Measurements from ENCODE around the gene GIT2. TPM values are rescaled to one million over a fixed set of nuclear protein-coding genes. Genes with fewer than 3 reads are reported as not detected.
A peak's percentile ranks its signal among the peaks of the same experiment; 100 is the strongest.

The GIT2 gene
- total and polyA plus RNA-seq, 9 donors, result 17.4 to 58.8 (median 43.7) TPM

GRCh38 chr12:109952873-109953272, 43.3 kb downstream of the GIT2 start:
- TF ChIP-seq CTCF (IDR thresholded peaks at IDR 0.05), result no peak
- TF ChIP-seq EP300 (IDR thresholded peaks at IDR 0.05), result no peak
- no peak for TF ChIP-seq POLR2A (IDR thresholded peaks at IDR 0.05)
- H3K27me3 ChIP-seq, result no peaks in the 10 kb centered on the region
- no peak for DNase-seq
- H3K4me3 ChIP-seq, result no peak overlapping the region
- intact Hi-C loops (cut with DNase I), result no loop called here
- H3K36me3 ChIP-seq, result no peaks in the 10 kb centered on the region
- H3K27ac ChIP-seq, result no peak overlapping the region
- no peaks in the 10 kb centered on the region for H3K9me3 ChIP-seq
- H3K4me1 ChIP-seq (ENCODE audit: insufficient read depth), result peaks cover 12% of the 10 kb centered on the region
- WGBS, 3 donors, result 89 to 94% (median 91%) methylated on average over 8 of the region's 8 CpGs

- peaks cover 14% of the 10 kb centered on the region for H3K4me1 ChIP-seq (ENCODE audit: insufficient read depth)
- WGBS, 3 donors, result 86 to 90% (median 88%) methylated on average over 11 of the region's 11 CpGs
- no peaks in the 10 kb centered on the region for H3K36me3 ChIP-seq
- H3K27ac ChIP-seq, result peak overlapping the region; percentile 28 to 47
- H3K4me3 ChIP-seq, result no peak overlapping the region
- no peaks in the 10 kb centered on the region for H3K9me3 ChIP-seq
- no peak for DNase-seq
- no peaks in the 10 kb centered on the region for H3K27me3 ChIP-seq
- no peak for TF ChIP-seq EP300 (IDR thresholded peaks at IDR 0.05)
- TF ChIP-seq POLR2A (IDR thresholded peaks at IDR 0.05), result no peak
- TF ChIP-seq CTCF (IDR thresholded peaks at IDR 0.05), result no peak
- intact Hi-C loops (cut with DNase I), result no loop called here
These were observed 43.9 kb downstream of the GIT2 start for GRCh38 chr12:109952160-109952858.

GRCh38 chr12:109951751-109952150, 44.4 kb downstream of the GIT2 start:
- no peak for TF ChIP-seq POLR2A (IDR thresholded peaks at IDR 0.05)
- no peak for TF ChIP-seq CTCF (IDR thresholded peaks at IDR 0.05)
- TF ChIP-seq EP300 (IDR thresholded peaks at IDR 0.05), result no peak
- Histone ChIP-seq H3K27ac (peak overlapping the region; percentile 28 to 47), H3K36me3 (no peaks in the 10 kb centered on the region), H3K4me3 (no peak overlapping the region), H3K4me1 (ENCODE audit: insufficient read depth) (peaks cover 19% of the 10 kb centered on the region), H3K9me3 (no peaks in the 10 kb centered on the region), H3K27me3 (no peaks in the 10 kb centered on the region)
- intact Hi-C loops (cut with DNase I), result no loop called here
- 36 to 43% (median 37%) methylated on average over 7 of the region's 7 CpGs for WGBS, 3 donors
- peak; percentile 33 to 60 (median 42) for DNase-seq

- Histone ChIP-seq H3K36me3 (no peaks in the 10 kb centered on the region), H3K27ac (peak overlapping the region in 1 of 2 donors; percentile 47)
- 25 to 46% (median 39%) methylated on average over 5 of the region's 5 CpGs for WGBS, 3 donors
These were observed 45.0 kb downstream of the GIT2 start for GRCh38 chr12:109951136-109951535.

More at GRCh38 chr12:109951136-109951535, 45.0 kb downstream of the GIT2 start:
- peaks cover 20% of the 10 kb centered on the region for H3K4me1 ChIP-seq (ENCODE audit: insufficient read depth)
- H3K9me3 ChIP-seq, result no peaks in the 10 kb centered on the region
- H3K27me3 ChIP-seq, result no peaks in the 10 kb centered on the region
- no peak for TF ChIP-seq CTCF (IDR thresholded peaks at IDR 0.05)
- TF ChIP-seq EP300 (IDR thresholded peaks at IDR 0.05), result no peak
- TF ChIP-seq POLR2A (IDR thresholded peaks at IDR 0.05), result no peak
- H3K4me3 ChIP-seq, result no peak overlapping the region
- intact Hi-C loops (cut with DNase I), result no loop called here
- no peak for DNase-seq
